GM19240 (cell line): Measurements from ENCODE around the gene TACR1.

Source experiments
- DNase-seq: peaks from one replicate; pipeline ENCODE4 v3.0.0; 2011; ENCODE audit warnings: low spot score; ENCODE audit not compliant: insufficient read length

Gene TACR1

GRCh38 chr2:75047992-75048625 lies 151.2 kb downstream of the TACR1 start:
- DNase-seq = no peak

- DNase-seq = no peak
Measured at GRCh38 chr2:75047189-75047991, 151.9 kb downstream of the TACR1 start.

- no peak for DNase-seq
Measured at GRCh38 chr2:75045526-75046050, 153.7 kb downstream of the TACR1 start.

GRCh38 chr2:75044291-75044690 lies 155.0 kb downstream of the TACR1 start:
- DNase-seq = no peak

- no peak for DNase-seq
Measured at GRCh38 chr2:75042823-75043222, 156.5 kb downstream of the TACR1 start.

- DNase-seq = no peak
Measured at GRCh38 chr2:75041731-75042600, 157.4 kb downstream of the TACR1 start.

- no peak for DNase-seq
Measured at GRCh38 chr2:75041226-75041625, 158.1 kb downstream of the TACR1 start.

- DNase-seq = no peak
Measured at GRCh38 chr2:75035444-75036353, 163.6 kb downstream of the TACR1 start.

GRCh38 chr2:75033516-75033915 lies 165.8 kb downstream of the TACR1 start:
- DNase-seq = no peak

- DNase-seq = no peak
Measured at GRCh38 chr2:75031906-75032803, 167.2 kb downstream of the TACR1 start.

- no peak for DNase-seq
Measured at GRCh38 chr2:75031171-75031570, 168.1 kb downstream of the TACR1 start.

- DNase-seq = no peak
Measured at GRCh38 chr2:75030218-75031009, 168.9 kb downstream of the TACR1 start.

- no peak for DNase-seq
Measured at GRCh38 chr2:75027886-75028285, 171.4 kb downstream of the TACR1 start.

GRCh38 chr2:75025633-75026380 lies 173.5 kb downstream of the TACR1 start:
- no peak for DNase-seq

GRCh38 chr2:75025216-75025615 lies 174.1 kb downstream of the TACR1 start:
- DNase-seq = no peak

- DNase-seq = no peak
Measured at GRCh38 chr2:75023666-75024455, 175.5 kb downstream of the TACR1 start.

GRCh38 chr2:75022516-75022915 lies 176.8 kb downstream of the TACR1 start:
- no peak for DNase-seq
